HepG2 (cell line): ENCODE data around the gene PDZD2. TPM values are rescaled to one million over a fixed set of nuclear protein-coding genes. Genes with fewer than 3 reads are reported as not detected.

Experiments used
- ATAC-seq: fragments of 200-7000 bp; cut with Tn5 transposase; 3 replicates; pipeline ENCODE4 v1.9.1; 2020; ENCODE audit warnings: mild to moderate bottlenecking, moderate library complexity
- BruUV-seq: library from RNA; stranded (reverse); fragments of 400-500 nt; replicated peaks from 2 replicates; lab custom pipeline; 2021; lab: Mats Ljungman, UMichigan
- CTCF ChIA-PET: fragments of 300-600 bp; formaldehyde crosslinking; extraction: SDS; loops from one replicate; lab custom pipeline; 2021; ENCODE audit warnings: low total read pairs, inconsistent platforms, low intra/inter-chr PET ratio; lab: Yijun Ruan, JAX
- POLR2A ChIA-PET: fragments of 350-600 bp; sonication (Branson Sonifier 250); formaldehyde crosslinking; loops from one replicate; lab custom pipeline; 2020; ENCODE audit warnings: antibody characterized with exemption, inconsistent platforms; lab: Yijun Ruan, JAX
- DNase-seq: peaks from one replicate; pipeline ENCODE4 v3.0.0-alpha.2; 2015; ENCODE audit warnings: low spot score
- FAIRE-seq: peaks from 3 replicates; lab custom pipeline; 2011; peaks lifted over from hg19 to GRCh38; lab: Jason Lieb, UNC
- H2AFZ ChIP-seq: one replicate; pipeline ENCODE4 v1.6.1; 2011; ENCODE audit warnings: low read length, inconsistent platforms
- H3K27ac ChIP-seq: fragments of 300-600 bp; 3 replicates; pipeline ENCODE4 v1.8.0; 2011; ENCODE audit warnings: mixed run types, mild to moderate bottlenecking, mixed read lengths, low read length, inconsistent platforms; ENCODE audit not compliant: insufficient read depth; ENCODE audit errors: extremely low read length
- H3K27me3 ChIP-seq, 2 experiments: fragments of 200-600 bp in 1 of 2; 2 replicates in 1 of 2; 3 replicates in 1 of 2; pipeline versions ENCODE4 v1.6.0 to v1.8.0; 2011; ENCODE audit warnings: low read length in 2 of 2, mild to moderate bottlenecking in 2 of 2, moderate library complexity in 2 of 2, inconsistent platforms in 1 of 2; ENCODE audit not compliant: insufficient read depth in 2 of 2, control insufficient read depth in 1 of 2
- H3K36me3 ChIP-seq, 2 experiments: fragments of 200-600 bp in 1 of 2; replicated peaks in 1 of 2; 2 replicates in 1 of 2; 3 replicates in 1 of 2; pipeline versions ENCODE4 v1.5.1 to v1.8.0; 2011; ENCODE audit warnings: low read length in 2 of 2, inconsistent platforms in 1 of 2; ENCODE audit not compliant: insufficient read depth in 2 of 2, control insufficient read depth in 1 of 2
- H3K4me1 ChIP-seq: 2 replicates; pipeline ENCODE4 v1.5.1; 2012; ENCODE audit warnings: low read length, inconsistent platforms; ENCODE audit not compliant: insufficient read depth
- H3K4me2 ChIP-seq: 2 replicates; pipeline ENCODE4 v1.6.0; 2011; ENCODE audit warnings: low read depth, low read length, inconsistent platforms
- H3K4me3 ChIP-seq, 3 experiments: fragments of 200-600 bp in 1 of 3; sonication (generic), shearing (Covaris generic) in 1 of 3; replicated peaks in 1 of 3; 2 replicates each; pipeline ENCODE4 v1.5.1; 2011 to 2016; ENCODE audit warnings: low read length in 3 of 3, inconsistent platforms in 2 of 3, low read depth in 2 of 3, mild to moderate bottlenecking in 2 of 3, control low read depth in 1 of 3, mixed read lengths in 1 of 3; ENCODE audit not compliant: insufficient read depth in 1 of 3
- H3K79me2 ChIP-seq: one replicate; pipeline ENCODE4 v1.6.1; 2011; ENCODE audit warnings: low read length, inconsistent platforms; ENCODE audit not compliant: insufficient read depth
- H3K9ac ChIP-seq: 2 replicates; pipeline ENCODE4 v1.6.0; 2011; ENCODE audit warnings: mild to moderate bottlenecking, low read depth, low read length, inconsistent platforms; ENCODE audit not compliant: insufficient read depth
- H3K9me3 ChIP-seq: 2 replicates; pipeline ENCODE4 v1.5.1; 2012; ENCODE audit warnings: mild to moderate bottlenecking, low read length
- H4K20me1 ChIP-seq: 2 replicates; pipeline ENCODE4 v1.6.0; 2011; ENCODE audit warnings: inconsistent platforms, mild to moderate bottlenecking, low read length, moderate library complexity; ENCODE audit not compliant: insufficient read depth
- ATM ChIP-seq: fragments of 450-650 bp; IDR thresholded peaks from 2 replicates; pipeline ENCODE4 v1.7.1; 2017; ENCODE audit warnings: mild to moderate bottlenecking, borderline replicate concordance
- CBX1 ChIP-seq: IDR thresholded peaks from one replicate; pipeline ENCODE4 v1.6.1; 2016; ENCODE audit warnings: antibody characterized with exemption, low read depth
- CBX5 ChIP-seq: sonication (generic); formaldehyde crosslinking; IDR thresholded peaks from 2 replicates; pipeline ENCODE4 v1.4.0; 2020; ENCODE audit warnings: missing genetic modification reagents, borderline replicate concordance
- TAF15 ChIP-seq: fragments of 200-400 bp; formaldehyde crosslinking; IDR thresholded peaks from one replicate; pipeline ENCODE4 v1.6.1; 2018; ENCODE audit warnings: mild to moderate bottlenecking, low read depth, low read length; ENCODE audit not compliant: poor library complexity, severe bottlenecking
- ZMYM2 ChIP-seq: sonication (generic); formaldehyde crosslinking; IDR thresholded peaks from 2 replicates; pipeline ENCODE4 v1.8.0; 2022; ENCODE audit warnings: mild to moderate bottlenecking, missing genetic modification reagents
- ZNF383 ChIP-seq: sonication (generic); formaldehyde crosslinking; IDR thresholded peaks from 2 replicates; pipeline ENCODE4 v1.4.0; 2020; ENCODE audit warnings: missing genetic modification reagents, mild to moderate bottlenecking, borderline replicate concordance
- ZNF784 ChIP-seq: sonication (generic); formaldehyde crosslinking; IDR thresholded peaks from 2 replicates; pipeline ENCODE4 v1.5.1; 2020; ENCODE audit warnings: missing genetic modification reagents, mild to moderate bottlenecking, borderline replicate concordance
- ZSCAN30 ChIP-seq: sonication (generic); formaldehyde crosslinking; IDR thresholded peaks from 2 replicates; pipeline ENCODE4 v1.5.0; 2020; ENCODE audit warnings: mild to moderate bottlenecking, missing genetic modification reagents
- WGBS: methylation state at CpG from one replicate; pipeline ENCODE4 v1.1.6; 2017; ENCODE audit warnings: low lambda C conversion rate; 5-methylcytosine and 5-hydroxymethylcytosine counted together
- in situ Hi-C: cut with HindIII; loops from 2 replicates; pipeline ENCODE4 v1.10.0; 2017; ENCODE audit warnings: low pct_unique_long_range_greater_than_20kb; ENCODE audit not compliant: extremely low pct_ligation_motif_present
- intact Hi-C: fragments of 100-400 bp; cut with micrococcal nuclease; formaldehyde crosslinking; loops from one replicate; pipeline ENCODE4 v1.10.0; 2022; ENCODE audit not compliant: unreplicated experiment
- polyA plus RNA-seq, 8 experiments: library from polyadenylated mRNA; depleted of rRNA in 3 of 8; stranded (reverse) in 7 of 8; unstranded in 1 of 8; fragments of >200 nt; fragmentation: Illumina TruSeq in 4 of 8; extraction: Trizol in 4 of 8; gene quantifications; 2 replicates each; pipeline versions ENCODE4 v1.2.1 to v1.2.3, GENCODE V29; 2011 to 2016; ENCODE audit warnings: low read depth in 4 of 8, missing spikeins in 1 of 8, mixed read lengths in 1 of 8; ENCODE audit not compliant: insufficient read depth in 1 of 8
- total RNA-seq, 5 experiments: library from RNA; depleted of rRNA; stranded (reverse); fragments of >200 nt; fragmentation: Illumina TruSeq; extraction: Trizol; gene quantifications; 2 replicates each; pipeline ENCODE4 v1.2.3, GENCODE V29; 2016; ENCODE audit warnings: low read depth in 1 of 5

PDZD2 gene
- total and polyA plus RNA-seq, 2 of the 13 experiments (the other 11 are each of a cell fraction or from before 2014, with no cell fraction given): 0.04 TPM; not detected in 1

GRCh38 chr5:32100691-32101302 lies 461.9 kb downstream of the PDZD2 start:
- ChIA-PET POLR2A (no interaction called here), CTCF (no interaction called here)
- over 99% methylated on average over 8 of the region's 8 CpGs for WGBS
- H4K20me1 ChIP-seq: no peaks in the 10 kb centered on the region
- no peak for FAIRE-seq
- TF ChIP-seq ZSCAN30 (CRISPR knock-in tag) (no peak), CBX1 (no peak), TAF15 (no peak), ZMYM2 (CRISPR knock-in tag) (no peak), ZNF383 (no peak), CBX5 (CRISPR knock-in tag) (no peak), ZNF784 (CRISPR knock-in tag) (no peak), ATM (no peak)
- H3K27ac ChIP-seq: no peak overlapping the region
- H3K36me3 ChIP-seq: peaks cover 14 to 61% of the 10 kb centered on the region in 2 experiments; a peak in 4 of 5 replicates
- no peak overlapping the region for H3K9ac ChIP-seq
- H3K27me3 ChIP-seq: no peaks in the 10 kb centered on the region
- H3K9me3 ChIP-seq: no peaks in the 10 kb centered on the region
- H3K4me3 ChIP-seq: no peak overlapping the region
- H2AFZ ChIP-seq: no peak overlapping the region
- DNase-seq: no peak
- no TSS peak for BruUV-seq
- in situ Hi-C loops: no loop called here
- no peaks in the 10 kb centered on the region for H3K4me1 ChIP-seq
- intact Hi-C loops: no loop called here
- no peak for ATAC-seq
- no peaks in the 10 kb centered on the region for H3K79me2 ChIP-seq
- no peak overlapping the region for H3K4me2 ChIP-seq
